Small intestine (tissue), 7 donors: Measurements from ENCODE around the gene KRT33A. TPM values are rescaled to one million over a fixed set of nuclear protein-coding genes. Genes with fewer than 3 reads are reported as not detected.

Experiments used
- DNase-seq, 2 donors: peaks; one replicate each; pipeline versions ENCODE4 v3.0.0 to v3.0.0-alpha.2; 2013
- FAIRE-seq: peaks from 2 replicates; lab custom pipeline; 2012; peaks lifted over from hg19 to GRCh38; lab: Jason Lieb, UNC
- H3K27ac ChIP-seq, 3 donors: one replicate each; pipeline ENCODE4 v1.5.1; 2013; ENCODE audit warnings: low read length in 2 of 3, mild to moderate bottlenecking in 2 of 3, control low read depth in 1 of 3, inconsistent platforms in 1 of 3, low read depth in 1 of 3, moderate library complexity in 1 of 3
- H3K27me3 ChIP-seq, 3 donors: one replicate each; pipeline ENCODE4 v1.6.1; 2013; ENCODE audit warnings: low read length in 3 of 3, inconsistent platforms in 1 of 3; ENCODE audit not compliant: control insufficient read depth in 3 of 3, insufficient read depth in 3 of 3
- H3K36me3 ChIP-seq, 3 donors: one replicate each; pipeline ENCODE4 v1.6.1; 2013; ENCODE audit warnings: low read length in 3 of 3, inconsistent platforms in 1 of 3, low read depth in 1 of 3, mild to moderate bottlenecking in 1 of 3, moderate library complexity in 1 of 3; ENCODE audit not compliant: control insufficient read depth in 3 of 3, insufficient read depth in 2 of 3
- H3K4me1 ChIP-seq, 3 donors: one replicate each; pipeline ENCODE4 v1.6.1; 2013; ENCODE audit warnings: low read length in 2 of 3, inconsistent platforms in 1 of 3, low read depth in 1 of 3, mild to moderate bottlenecking in 1 of 3, moderate library complexity in 1 of 3; ENCODE audit not compliant: control insufficient read depth in 3 of 3, insufficient read depth in 2 of 3
- H3K4me3 ChIP-seq, 3 donors: one replicate each; pipeline ENCODE4 v1.5.1; 2013; ENCODE audit warnings: low read length in 3 of 3, control low read depth in 1 of 3, inconsistent platforms in 1 of 3, low read depth in 1 of 3, mild to moderate bottlenecking in 1 of 3, moderate library complexity in 1 of 3
- H3K9me3 ChIP-seq, 2 donors: one replicate each; pipeline ENCODE4 v1.6.1; 2013; ENCODE audit warnings: low read depth in 1 of 2, low read length in 1 of 2; ENCODE audit not compliant: control insufficient read depth in 2 of 2, insufficient read depth in 1 of 2
- WGBS, 3 donors: extraction: QIAGEN DNeasy Blood & Tissue Kit; methylation state at CpG; one replicate each; pipeline ENCODE4 v1.1.7; 2013; 5-methylcytosine and 5-hydroxymethylcytosine counted together
- polyA plus RNA-seq, 4 donors: library from polyadenylated mRNA; stranded (reverse) in 3 of 4; unstranded in 1 of 4; fragments of 200-250 nt in 3 of 4; fragments of 120-200 nt in 1 of 4; gene quantifications; one replicate each; pipeline versions ENCODE4 v1.2.1 to v1.2.3, GENCODE V29; 2013
- donor health status: healthy with polysubstance abuse.
- donor health status: control.
- donor health status: control.
- donor health status: Bipolar disorder and iron deficiency.
- donor health status: healthy.

The KRT33A gene
- polyA plus RNA-seq, 4 donors, result not detected

DNA sequence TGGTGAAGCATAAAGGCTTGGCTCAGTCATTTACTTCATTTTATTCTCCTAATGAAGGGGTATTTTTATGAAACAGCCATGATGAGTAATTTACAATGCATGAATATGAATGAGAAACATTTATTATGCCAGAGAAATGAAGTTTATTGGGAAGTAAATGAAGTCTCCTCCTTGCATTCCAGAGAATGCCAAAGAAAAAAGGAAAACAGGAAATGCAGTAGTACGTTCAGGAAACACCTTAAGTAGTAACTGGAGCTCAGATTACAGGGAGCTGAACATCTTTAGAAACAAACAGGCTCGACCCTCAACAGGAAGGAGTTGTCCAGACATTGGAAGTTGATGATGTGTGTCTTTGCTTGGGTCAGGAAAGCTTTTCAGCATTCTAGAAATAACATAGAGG, 26.9 kb upstream of the KRT33A start:
- Histone ChIP-seq H3K36me3 (no peaks in the 10 kb centered on the region), H3K4me1 (no peaks in the 10 kb centered on the region), H3K27ac (no peak overlapping the region), H3K27me3 (peaks cover 0 to 6% (median 4%) of the 10 kb centered on the region in 3 donors), H3K9me3 (peaks cover 0 to 2% of the 10 kb centered on the region in 2 donors), H3K4me3 (no peak overlapping the region)
- WGBS, 3 donors, result 25 to 26% (median 25%) methylated on average over 2 of the region's 2 CpGs
- DNase-seq (no peak), FAIRE-seq (no peak)

DNA sequence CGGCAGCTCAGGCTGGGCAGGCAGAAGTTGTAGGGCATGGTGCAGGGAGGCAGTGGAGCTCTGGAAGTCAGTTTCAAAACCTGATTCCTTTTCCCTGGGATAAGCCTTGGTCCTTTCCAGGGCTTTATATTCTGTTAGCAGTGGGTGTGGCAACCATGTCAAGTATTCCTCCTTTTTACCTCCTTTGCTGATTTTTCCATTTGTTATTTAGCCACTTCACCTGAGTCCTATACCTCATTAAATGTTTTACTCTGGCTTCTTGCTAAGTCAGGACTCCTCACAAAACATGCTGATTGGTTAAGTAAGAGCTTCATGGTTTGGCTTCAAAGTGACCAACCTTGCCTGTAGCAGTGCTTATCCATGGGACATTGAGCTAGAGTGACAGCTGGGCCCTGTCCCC, 19.1 kb upstream of the KRT33A start, which contains the start of gene KRT33B:
Gene KRT33B (minus strand): TSS at position 101 of the 400 bp plus-strand sequence. CDS start 63 bp downstream, at position 38.
- no peak within 1 kb of the TSS for H3K4me3 ChIP-seq
- 95 to 100% (median 100%) methylated on average over 1 of the region's 1 CpG for WGBS, 3 donors
- peaks cover 0 to under 1% of the 10 kb centered on the region in 2 donors for H3K9me3 ChIP-seq
- FAIRE-seq (no peak), DNase-seq (no peak)
- H3K36me3 ChIP-seq, result no peaks in the 10 kb centered on the region
- H3K27me3 ChIP-seq, result peaks cover 0 to 4% (median 3%) of the 10 kb centered on the region in 3 donors
- no peak within 1 kb of the TSS for H3K27ac ChIP-seq
- H3K4me1 ChIP-seq, result no peaks in the 10 kb centered on the region

- Histone ChIP-seq H3K36me3 (no peaks in the 10 kb centered on the region), H3K4me1 (no peaks in the 10 kb centered on the region), H3K9me3 (no peaks in the 10 kb centered on the region), H3K27ac (no peak overlapping the region), H3K27me3 (peaks cover 0 to 4% (median 3%) of the 10 kb centered on the region in 3 donors), H3K4me3 (no peak overlapping the region)
- FAIRE-seq (no peak), DNase-seq (no peak)
- 83 to 90% (median 87%) methylated on average over 2 of the region's 2 CpGs for WGBS, 3 donors
These were observed 18.4 kb upstream of the KRT33A start for GRCh38 chr17:41369023-41369422.

GRCh38 chr17:41367426-41368075, 16.9 kb upstream of the KRT33A start:
- no peak for DNase-seq
- Histone ChIP-seq H3K4me3 (no peak overlapping the region), H3K27me3 (peaks cover 0 to 4% (median 3%) of the 10 kb centered on the region in 3 donors), H3K36me3 (no peaks in the 10 kb centered on the region), H3K9me3 (no peaks in the 10 kb centered on the region), H3K27ac (no peak overlapping the region), H3K4me1 (no peaks in the 10 kb centered on the region)
- FAIRE-seq, result no peak
- WGBS, 3 donors, result 80 to 90% (median 87%) methylated on average over 10 of the region's 10 CpGs

GRCh38 chr17:41366070-41366469, 15.4 kb upstream of the KRT33A start:
- Histone ChIP-seq H3K27ac (no peak overlapping the region), H3K4me3 (no peak overlapping the region), H3K36me3 (no peaks in the 10 kb centered on the region), H3K27me3 (peaks cover 0 to 4% (median 3%) of the 10 kb centered on the region in 3 donors), H3K9me3 (no peaks in the 10 kb centered on the region), H3K4me1 (no peaks in the 10 kb centered on the region)
- no peak for DNase-seq
- FAIRE-seq, result no peak

- H3K27ac ChIP-seq, result no peak overlapping the region
- FAIRE-seq (no peak), DNase-seq (no peak)
- no peaks in the 10 kb centered on the region for H3K36me3 ChIP-seq
- no peaks in the 10 kb centered on the region for H3K27me3 ChIP-seq
- peaks cover 0 to 5% of the 10 kb centered on the region in 2 donors for H3K9me3 ChIP-seq
- WGBS, 3 donors, result 79 to 86% (median 81%) methylated on average over 2 of the region's 2 CpGs
- H3K4me1 ChIP-seq, result no peaks in the 10 kb centered on the region
- no peak overlapping the region for H3K4me3 ChIP-seq
These were observed 13.3 kb upstream of the KRT33A start for GRCh38 chr17:41363881-41364280.

DNA sequence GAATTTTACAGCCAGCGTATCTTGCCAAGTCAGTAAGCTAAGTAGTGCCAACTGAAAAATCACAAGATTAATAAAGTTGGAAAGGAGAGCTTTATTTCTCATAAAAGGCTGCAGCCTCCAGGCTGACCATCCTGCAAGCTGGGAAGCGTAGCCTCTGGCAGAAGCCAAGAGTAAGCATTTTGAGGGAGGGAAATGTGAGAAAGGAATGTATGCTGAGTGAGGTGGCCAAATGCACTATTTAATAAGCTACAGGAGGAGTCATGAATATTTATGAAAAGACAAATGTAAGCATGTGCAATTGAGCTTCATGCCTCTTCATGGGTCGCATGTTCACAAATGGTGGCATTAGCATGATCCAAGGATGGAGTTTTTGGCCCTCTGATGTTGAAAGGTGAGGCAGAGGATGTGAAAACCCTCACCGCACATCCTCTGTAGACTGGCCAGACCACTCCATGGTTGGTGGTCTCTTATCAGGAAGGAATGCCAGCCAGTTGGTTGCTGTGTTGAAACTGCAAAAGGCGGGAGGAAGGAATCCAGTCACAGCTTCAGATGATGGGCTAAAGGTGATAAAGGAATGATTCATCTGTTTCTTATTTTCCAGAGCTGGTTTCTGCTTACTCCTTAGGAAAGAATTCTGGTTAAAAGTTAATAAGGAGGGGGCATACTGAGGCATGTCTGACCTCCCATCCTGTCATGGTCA, 9.8 kb upstream of the KRT33A start:
- Histone ChIP-seq H3K9me3 (peaks cover 0 to 5% of the 10 kb centered on the region in 2 donors), H3K27ac (no peak overlapping the region), H3K27me3 (peaks cover 0 to 2% (median 2%) of the 10 kb centered on the region in 3 donors), H3K4me1 (no peaks in the 10 kb centered on the region), H3K36me3 (no peaks in the 10 kb centered on the region), H3K4me3 (no peak overlapping the region)
- FAIRE-seq (no peak), DNase-seq (no peak)
- WGBS, 3 donors, result 80 to 83% (median 83%) methylated on average over 5 of the region's 5 CpGs

GRCh38 chr17:41354536-41354935, 3.9 kb upstream of the KRT33A start:
- H3K4me3 ChIP-seq, result no peak overlapping the region
- H3K4me1 ChIP-seq, result no peaks in the 10 kb centered on the region
- H3K9me3 ChIP-seq, result no peaks in the 10 kb centered on the region
- no peak for FAIRE-seq
- 92 to 94% (median 92%) methylated on average over 4 of the region's 4 CpGs for WGBS, 3 donors
- H3K27ac ChIP-seq, result no peak overlapping the region
- DNase-seq, result no peak
- no peaks in the 10 kb centered on the region for H3K36me3 ChIP-seq
- peaks cover 0 to 5% (median 2%) of the 10 kb centered on the region in 3 donors for H3K27me3 ChIP-seq
